Activated CD8-positive, alpha-beta memory T cell treated with anti-CD3 and anti-CD28 coated beads for 24 hours (primary cell): Measurements from ENCODE around the gene ADCY10.

ENCODE experiments used
- DNase-seq: peaks from one replicate; pipeline ENCODE4 v3.0.0-alpha.2; 2020

Gene ADCY10

GRCh38 chr1:167774710-167775109 lies 139.2 kb downstream of the ADCY10 start:
- no peak for DNase-seq

DNA sequence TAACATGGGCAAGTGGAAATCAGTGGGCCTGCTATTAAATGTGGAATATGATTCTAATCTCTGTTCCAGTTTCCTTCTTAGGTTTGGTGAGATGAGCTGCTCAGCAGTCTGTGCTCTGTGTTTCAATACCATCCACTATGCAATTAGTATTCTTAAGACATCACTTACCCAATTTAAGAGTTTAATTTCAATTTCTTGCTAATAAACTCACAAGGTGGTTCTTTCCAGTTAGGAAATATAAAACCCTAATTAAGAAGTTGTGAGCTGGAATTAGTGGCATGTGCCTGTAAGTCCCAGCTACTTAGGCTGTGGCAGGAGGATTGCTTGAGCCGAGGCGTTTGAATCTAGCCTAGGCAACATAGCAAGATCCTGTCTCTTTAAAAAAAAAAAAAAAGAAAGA lies 140.4 kb downstream of the ADCY10 start:
- no peak for DNase-seq

GRCh38 chr1:167772436-167772835 lies 141.5 kb downstream of the ADCY10 start:
- DNase-seq: no peak

GRCh38 chr1:167770127-167770526 lies 143.8 kb downstream of the ADCY10 start:
- no peak for DNase-seq

GRCh38 chr1:167767761-167768160 lies 146.2 kb downstream of the ADCY10 start:
- DNase-seq: no peak

GRCh38 chr1:167766538-167766937 lies 147.4 kb downstream of the ADCY10 start:
- no peak for DNase-seq

DNA sequence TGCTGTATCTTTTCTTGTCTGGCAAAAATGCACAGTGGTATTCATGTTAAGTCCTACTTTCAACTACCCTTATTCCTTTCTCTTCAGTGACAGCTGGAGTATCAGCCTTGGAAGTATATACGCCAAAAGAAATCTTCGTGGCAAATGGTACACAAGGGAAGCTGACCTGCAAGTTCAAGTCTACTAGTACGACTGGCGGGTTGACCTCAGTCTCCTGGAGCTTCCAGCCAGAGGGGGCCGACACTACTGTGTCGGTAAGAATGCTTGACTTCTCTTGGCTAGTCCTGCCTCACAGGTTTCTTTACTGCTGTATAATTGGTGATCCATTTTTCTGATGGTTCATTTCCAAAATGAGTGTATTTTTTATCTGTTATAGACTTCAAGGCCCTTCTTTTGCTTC lies 148.4 kb downstream of the ADCY10 start:
- DNase-seq: no peak

DNA sequence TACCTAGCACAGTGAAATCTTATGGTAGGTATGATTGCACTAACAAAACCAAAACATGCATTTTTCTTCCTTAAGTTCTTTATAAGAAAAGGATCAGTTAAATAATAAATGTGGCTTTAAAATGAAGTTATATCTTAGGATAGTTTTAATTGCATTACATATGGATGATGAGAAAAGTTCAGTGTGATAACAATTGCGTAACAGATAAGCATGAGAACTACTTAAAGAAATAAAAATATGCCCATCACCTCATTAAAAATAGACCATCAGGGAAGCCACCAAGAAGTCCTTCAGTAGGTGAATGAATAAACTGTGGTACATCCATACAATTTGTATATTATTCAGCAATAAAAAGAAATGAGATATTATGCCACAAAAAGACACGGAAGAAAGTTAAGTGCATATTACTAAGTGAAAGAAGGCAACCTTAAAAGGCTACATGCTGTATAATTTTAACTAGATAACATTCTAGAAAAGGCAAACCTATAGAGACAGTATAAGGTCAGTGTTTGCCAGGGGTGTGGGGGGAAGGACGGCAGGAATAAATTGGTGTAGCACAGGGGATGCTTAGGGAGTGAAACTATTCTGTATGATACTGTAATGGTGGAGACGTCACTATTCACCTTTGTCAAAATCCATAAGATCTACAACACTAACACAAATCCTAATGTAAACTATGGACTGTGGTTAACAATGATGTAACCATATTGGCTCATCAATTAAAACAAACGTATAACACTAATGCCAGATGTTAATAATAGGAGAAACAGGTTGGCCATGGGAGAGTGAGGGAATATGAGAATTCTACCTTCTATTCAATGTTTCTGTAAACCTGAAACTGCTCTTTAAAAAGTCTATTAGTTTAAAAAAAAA lies 149.2 kb downstream of the ADCY10 start:
- DNase-seq: no peak

DNA sequence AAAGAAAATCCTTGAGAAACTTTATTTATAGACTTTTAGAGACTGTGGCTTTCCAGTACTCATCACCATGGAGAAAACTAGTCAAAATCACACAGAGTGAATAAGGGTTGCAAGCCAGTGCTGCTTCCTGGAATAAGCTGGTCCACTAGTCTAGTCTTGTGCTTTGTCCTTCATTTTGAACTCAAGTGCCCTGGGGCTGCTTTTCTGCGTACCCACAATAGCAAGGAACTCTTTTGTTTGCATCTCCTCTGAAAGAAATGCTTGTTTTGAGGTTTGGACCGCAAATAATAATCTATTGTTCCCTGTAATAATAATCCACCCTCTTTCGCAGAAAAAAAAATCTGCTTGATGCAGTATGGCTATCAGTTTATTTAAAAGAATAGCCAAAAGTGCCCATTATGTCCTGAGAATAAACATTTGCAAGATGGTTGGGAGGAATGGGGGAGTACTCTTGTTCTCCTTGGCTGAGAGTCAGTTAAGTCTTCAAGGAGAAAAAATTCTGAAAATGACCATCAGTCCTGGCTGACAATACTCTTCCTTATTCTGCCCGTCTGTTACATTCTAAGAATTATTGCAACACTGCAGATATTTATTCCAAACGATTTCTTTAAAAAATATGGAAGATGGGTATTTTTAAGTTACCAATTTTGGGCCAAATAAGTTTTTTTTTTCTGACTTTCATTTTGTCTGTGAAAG lies 150.3 kb downstream of the ADCY10 start:
- no peak for DNase-seq

DNA sequence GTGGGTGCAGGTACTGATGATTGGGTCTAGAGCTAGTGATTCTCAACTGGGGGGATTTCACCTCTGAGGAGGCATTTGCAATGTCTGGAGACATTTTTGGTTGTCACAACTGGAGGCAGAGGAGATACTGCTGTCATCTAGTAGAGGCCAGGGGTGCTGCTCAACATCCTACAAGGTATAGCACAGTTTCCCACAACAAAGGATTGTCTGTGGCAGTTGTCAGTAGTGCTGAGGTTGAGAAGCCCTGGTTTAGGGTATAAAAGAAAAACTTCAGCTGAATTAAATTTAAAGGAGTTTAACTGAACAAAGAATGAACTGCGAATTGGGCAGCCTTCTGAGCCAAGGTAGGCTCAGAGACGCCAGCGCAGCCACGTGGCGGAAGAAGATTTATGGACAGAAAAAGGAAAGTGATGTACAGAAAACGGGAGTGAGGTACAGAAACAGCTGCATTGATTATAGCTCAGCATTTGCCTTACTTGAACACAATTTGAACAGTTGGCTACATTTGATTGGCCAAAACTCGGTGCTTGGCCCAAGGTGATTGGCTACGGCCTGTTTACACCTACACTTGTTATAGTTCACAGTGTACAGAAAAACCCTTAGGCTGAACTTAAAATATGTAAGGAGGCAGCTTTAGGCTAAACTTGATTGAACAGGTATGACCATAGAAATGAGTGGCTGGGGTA lies 151.7 kb downstream of the ADCY10 start:
- no peak for DNase-seq

- DNase-seq: no peak
Measured at GRCh38 chr1:167761400-167761799, 152.5 kb downstream of the ADCY10 start.
